COLO829 (cell line): ENCODE measurements around the gene SERPINB6.
"Not testable (repeated sequence)": the region's sequence is repeated elsewhere in the genome, so short reads cannot be mapped to it uniquely, and the experiment has no call there.

Source experiments
- DNase-seq: peaks from one replicate; pipeline ENCODE4 v3.0.0; 2012; ENCODE audit warnings: low spot score

The SERPINB6 gene

GRCh38 chr6:2977799-2978590 lies 6.6 kb upstream of the SERPINB6 start:
- no peak for DNase-seq

GRCh38 chr6:2977290-2977689 lies 5.9 kb upstream of the SERPINB6 start:
- no peak for DNase-seq

GRCh38 chr6:2976571-2977085 lies 5.3 kb upstream of the SERPINB6 start:
- peak; percentile 54 for DNase-seq

GRCh38 chr6:2976060-2976459 lies 4.7 kb upstream of the SERPINB6 start:
- no peak for DNase-seq

- DNase-seq: no peak
Observed at GRCh38 chr6:2973676-2974075, 2.3 kb upstream of the SERPINB6 start.

GRCh38 chr6:2973180-2973579 lies 1.8 kb upstream of the SERPINB6 start:
- not testable (repeated sequence) for DNase-seq

GRCh38 chr6:2972685-2973084 lies 1.3 kb upstream of the SERPINB6 start:
- not testable (repeated sequence) for DNase-seq

GRCh38 chr6:2972219-2972487 lies 786 bp upstream of the SERPINB6 start:
- DNase-seq: not testable (repeated sequence)

- no peak for DNase-seq
Observed at GRCh38 chr6:2970753-2971419, 481 bp downstream of the SERPINB6 start.

- no peak for DNase-seq
Observed at GRCh38 chr6:2970034-2970685, 1.2 kb downstream of the SERPINB6 start.

GRCh38 chr6:2969549-2969948 lies 1.8 kb downstream of the SERPINB6 start:
- no peak for DNase-seq

- DNase-seq: no peak
Observed at GRCh38 chr6:2968600-2969135, 2.7 kb downstream of the SERPINB6 start.

- DNase-seq: no peak
Observed at GRCh38 chr6:2967936-2968335, 3.4 kb downstream of the SERPINB6 start.

- no peak for DNase-seq
Observed at GRCh38 chr6:2966347-2966746, 5.0 kb downstream of the SERPINB6 start.

- no peak for DNase-seq
Observed at GRCh38 chr6:2964793-2965505, 6.4 kb downstream of the SERPINB6 start.

GRCh38 chr6:2963756-2964155 lies 7.6 kb downstream of the SERPINB6 start:
- DNase-seq: no peak

- no peak for DNase-seq
Observed at GRCh38 chr6:2962636-2963035, 8.7 kb downstream of the SERPINB6 start.

- DNase-seq: no peak
Observed at GRCh38 chr6:2962004-2962403, 9.4 kb downstream of the SERPINB6 start.

GRCh38 chr6:2961506-2961905 lies 9.9 kb downstream of the SERPINB6 start:
- no peak for DNase-seq

- no peak for DNase-seq
Observed at GRCh38 chr6:2960935-2961334, 10.4 kb downstream of the SERPINB6 start.

GRCh38 chr6:2959909-2960719 lies 11.3 kb downstream of the SERPINB6 start:
- DNase-seq: peak; percentile 43
